HepG2 (cell line): ENCODE measurements around the gene ARHGAP45. TPM values are rescaled to one million over a fixed set of nuclear protein-coding genes. Genes with fewer than 3 reads are reported as not detected.

Source experiments
- AGO2 ChIP-seq: fragments of 200-400 bp; formaldehyde crosslinking; optimal IDR thresholded peaks from 2 replicates; pipeline ENCODE3; 2017; ENCODE audit warnings: mild to moderate bottlenecking, low read depth, low read length, moderate library complexity
- BRD4 ChIP-seq: sonication (generic); formaldehyde crosslinking; IDR thresholded peaks from 2 replicates; pipeline ENCODE4 v1.4.0; 2020; ENCODE audit warnings: missing genetic modification reagents
- CHD4 ChIP-seq: fragments of 200-600 bp; sonication (generic); IDR thresholded peaks from 2 replicates; pipeline ENCODE4 v1.7.0; 2017; ENCODE audit warnings: mild to moderate bottlenecking, low read length, borderline replicate concordance
- ONECUT2 ChIP-seq: sonication (generic); formaldehyde crosslinking; IDR thresholded peaks from 2 replicates; pipeline ENCODE4 v1.4.0; 2020; ENCODE audit warnings: missing genetic modification reagents
- RERE ChIP-seq: IDR thresholded peaks from 2 replicates; pipeline ENCODE4 v1.6.1; 2016; ENCODE audit warnings: low read depth, missing genetic modification reagents, missing compliant biosample characterization
- SIN3B ChIP-seq: fragments of 150-350 bp; IDR thresholded peaks from 2 replicates; pipeline ENCODE4 v1.6.1; 2014; ENCODE audit warnings: low read length
- SNAPC2 ChIP-seq: sonication (generic); formaldehyde crosslinking; IDR thresholded peaks from 2 replicates; pipeline ENCODE4 v1.8.1; 2022; ENCODE audit warnings: mild to moderate bottlenecking, missing genetic modification reagents
- SRY ChIP-seq: sonication (generic); formaldehyde crosslinking; IDR thresholded peaks from 2 replicates; pipeline ENCODE4 v1.8.0; 2022; ENCODE audit warnings: mild to moderate bottlenecking, missing genetic modification reagents
- ZBTB38 ChIP-seq: sonication (generic); formaldehyde crosslinking; IDR thresholded peaks from 2 replicates; pipeline ENCODE4 v1.5.1; 2020; ENCODE audit warnings: mild to moderate bottlenecking, missing genetic modification reagents
- ZBTB42 ChIP-seq: sonication (generic); formaldehyde crosslinking; IDR thresholded peaks from 2 replicates; pipeline ENCODE4 v1.5.0; 2020; ENCODE audit warnings: mild to moderate bottlenecking, missing genetic modification reagents
- ZNF12 ChIP-seq: sonication (generic); formaldehyde crosslinking; IDR thresholded peaks from 2 replicates; pipeline ENCODE4 v1.5.0; 2020; ENCODE audit warnings: missing genetic modification reagents
- ZNF235 ChIP-seq: sonication (generic); formaldehyde crosslinking; IDR thresholded peaks from 2 replicates; pipeline ENCODE4 v1.8.1; 2023; ENCODE audit warnings: mild to moderate bottlenecking, missing genetic modification reagents, borderline replicate concordance
- ZNF343 ChIP-seq: sonication (generic); formaldehyde crosslinking; IDR thresholded peaks from 2 replicates; pipeline ENCODE4 v1.4.0; 2020; ENCODE audit warnings: mild to moderate bottlenecking, missing genetic modification reagents
- ZNF530 ChIP-seq: sonication (generic); formaldehyde crosslinking; IDR thresholded peaks from 2 replicates; pipeline ENCODE4 v1.5.0; 2020; ENCODE audit warnings: low read depth, mild to moderate bottlenecking, missing genetic modification reagents
- ZNF550 ChIP-seq: sonication (generic); formaldehyde crosslinking; IDR thresholded peaks from 2 replicates; pipeline ENCODE4 v1.4.0; 2020; ENCODE audit warnings: mild to moderate bottlenecking, missing genetic modification reagents, borderline replicate concordance
- ZNF737 ChIP-seq: sonication (generic); formaldehyde crosslinking; IDR thresholded peaks from 2 replicates; pipeline ENCODE4 v1.5.0; 2020; ENCODE audit warnings: missing genetic modification reagents, mild to moderate bottlenecking, borderline replicate concordance
- ZNF761 ChIP-seq: sonication (generic); formaldehyde crosslinking; conservative IDR thresholded peaks from 2 replicates; pipeline ENCODE4 v1.4.0; 2020; ENCODE audit warnings: mild to moderate bottlenecking, missing genetic modification reagents
- ZSCAN5A ChIP-seq: sonication (generic); formaldehyde crosslinking; IDR thresholded peaks from 2 replicates; pipeline ENCODE4 v1.8.0; 2022; ENCODE audit warnings: mild to moderate bottlenecking, missing genetic modification reagents, borderline replicate concordance
- polyA plus RNA-seq, 8 experiments: library from polyadenylated mRNA; depleted of rRNA in 3 of 8; stranded (reverse) in 7 of 8; unstranded in 1 of 8; fragments of >200 nt; fragmentation: Illumina TruSeq in 4 of 8; extraction: Trizol in 4 of 8; gene quantifications; 2 replicates each; pipeline versions ENCODE4 v1.2.1 to v1.2.3, GENCODE V29; 2011 to 2016; ENCODE audit warnings: low read depth in 4 of 8, missing spikeins in 1 of 8, mixed read lengths in 1 of 8; ENCODE audit not compliant: insufficient read depth in 1 of 8
- total RNA-seq, 5 experiments: library from RNA; depleted of rRNA; stranded (reverse); fragments of >200 nt; fragmentation: Illumina TruSeq; extraction: Trizol; gene quantifications; 2 replicates each; pipeline ENCODE4 v1.2.3, GENCODE V29; 2016; ENCODE audit warnings: low read depth in 1 of 5
- TF ChIP-seq, protein P1 (sequence below): sonication (generic); formaldehyde crosslinking; IDR thresholded peaks from 2 replicates; pipeline ENCODE4 v1.4.0; 2020; ENCODE audit warnings: missing genetic modification reagents
- TF ChIP-seq, protein P2 (sequence below): sonication (generic); formaldehyde crosslinking; conservative IDR thresholded peaks from 2 replicates; pipeline ENCODE4 v1.8.1; 2023; ENCODE audit warnings: missing genetic modification reagents

Gene ARHGAP45
- total and polyA plus RNA-seq, 2 of the 13 experiments (the other 11 are each of a cell fraction or from before 2014, with no cell fraction given): 0.84 to 32.0 TPM

- TF ChIP-seq, protein P1, sequence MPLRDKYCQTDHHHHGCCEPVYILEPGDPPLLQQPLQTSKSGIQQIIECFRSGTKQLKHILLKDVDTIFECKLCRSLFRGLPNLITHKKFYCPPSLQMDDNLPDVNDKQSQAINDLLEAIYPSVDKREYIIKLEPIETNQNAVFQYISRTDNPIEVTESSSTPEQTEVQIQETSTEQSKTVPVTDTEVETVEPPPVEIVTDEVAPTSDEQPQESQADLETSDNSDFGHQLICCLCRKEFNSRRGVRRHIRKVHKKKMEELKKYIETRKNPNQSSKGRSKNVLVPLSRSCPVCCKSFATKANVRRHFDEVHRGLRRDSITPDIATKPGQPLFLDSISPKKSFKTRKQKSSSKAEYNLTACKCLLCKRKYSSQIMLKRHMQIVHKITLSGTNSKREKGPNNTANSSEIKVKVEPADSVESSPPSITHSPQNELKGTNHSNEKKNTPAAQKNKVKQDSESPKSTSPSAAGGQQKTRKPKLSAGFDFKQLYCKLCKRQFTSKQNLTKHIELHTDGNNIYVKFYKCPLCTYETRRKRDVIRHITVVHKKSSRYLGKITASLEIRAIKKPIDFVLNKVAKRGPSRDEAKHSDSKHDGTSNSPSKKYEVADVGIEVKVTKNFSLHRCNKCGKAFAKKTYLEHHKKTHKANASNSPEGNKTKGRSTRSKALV: no peak
- TF ChIP-seq RERE (CRISPR knock-in tag) (no peak), ZNF530 (CRISPR knock-in tag) (no peak), SNAPC2 (no peak), BRD4 (no peak), ZBTB42 (no peak), ZSCAN5A (CRISPR knock-in tag) (no peak), SRY (CRISPR knock-in tag) (no peak), ZNF737 (CRISPR knock-in tag) (no peak), SIN3B (no peak), ZBTB38 (CRISPR knock-in tag) (no peak; the same call in 1 of the 2 replicates), ZNF12 (CRISPR knock-in tag) (peak; percentile 63; the same call in 1 of the 2 replicates), ZNF235 (no peak), ZNF761 (CRISPR knock-in tag) (no peak), ZNF343 (CRISPR knock-in tag) (no peak), ZNF550 (no peak), ONECUT2 (CRISPR knock-in tag) (no peak), AGO2 (no peak), CHD4 (peak; percentile 80; the same call in 1 of the 2 replicates)
- TF ChIP-seq, protein P2, sequence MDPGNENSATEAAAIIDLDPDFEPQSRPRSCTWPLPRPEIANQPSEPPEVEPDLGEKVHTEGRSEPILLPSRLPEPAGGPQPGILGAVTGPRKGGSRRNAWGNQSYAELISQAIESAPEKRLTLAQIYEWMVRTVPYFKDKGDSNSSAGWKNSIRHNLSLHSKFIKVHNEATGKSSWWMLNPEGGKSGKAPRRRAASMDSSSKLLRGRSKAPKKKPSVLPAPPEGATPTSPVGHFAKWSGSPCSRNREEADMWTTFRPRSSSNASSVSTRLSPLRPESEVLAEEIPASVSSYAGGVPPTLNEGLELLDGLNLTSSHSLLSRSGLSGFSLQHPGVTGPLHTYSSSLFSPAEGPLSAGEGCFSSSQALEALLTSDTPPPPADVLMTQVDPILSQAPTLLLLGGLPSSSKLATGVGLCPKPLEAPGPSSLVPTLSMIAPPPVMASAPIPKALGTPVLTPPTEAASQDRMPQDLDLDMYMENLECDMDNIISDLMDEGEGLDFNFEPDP: no peak
Measured at GRCh38 chr19:1102407-1103131, 35.6 kb downstream of the ARHGAP45 start (continued).
